ENCODE data around the gene RHCE.
"Not testable (repeated sequence)": the region's sequence is repeated elsewhere in the genome, so short reads cannot be mapped to it uniquely, and the experiment has no call there.

RHCE gene

GRCh38 chr1:25432749-25433388 lies 12.2 kb upstream of the RHCE start:
- DNase-seq = no peak

DNA sequence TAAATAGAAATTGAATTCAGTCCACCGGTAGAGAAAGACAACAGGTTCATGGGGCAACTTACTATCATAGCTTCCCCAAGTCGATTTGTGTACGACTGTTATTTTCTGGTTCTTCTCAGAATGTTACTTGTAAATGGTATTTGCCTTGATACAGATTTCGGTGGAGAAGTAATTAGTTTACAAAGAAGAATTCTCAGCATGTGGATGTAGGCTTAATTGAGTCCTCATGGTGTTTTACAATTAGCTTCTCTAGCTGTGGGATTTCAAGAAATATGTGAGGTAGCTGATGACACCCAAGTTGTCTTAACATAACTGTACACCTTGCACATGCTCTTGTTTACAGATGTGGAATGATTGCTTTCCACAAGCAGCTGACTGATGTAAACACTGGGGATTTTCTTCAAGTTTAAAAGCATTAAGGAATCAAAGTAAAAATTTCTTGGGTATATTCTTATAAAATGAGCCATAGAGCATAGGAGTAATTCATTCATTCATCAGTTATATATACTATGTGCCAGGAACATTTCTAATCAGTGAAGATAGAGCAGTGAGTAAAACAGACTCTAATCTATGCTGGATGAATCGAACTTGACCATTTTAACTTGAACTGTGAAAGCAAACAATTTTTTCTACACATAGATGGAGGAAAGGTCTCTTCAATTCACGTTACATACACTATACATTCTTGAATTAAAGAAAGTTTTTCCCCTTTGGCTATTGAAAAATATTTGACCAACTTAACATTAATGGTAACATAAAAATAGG lies 11.5 kb upstream of the RHCE start:
- no peak for DNase-seq

DNA sequence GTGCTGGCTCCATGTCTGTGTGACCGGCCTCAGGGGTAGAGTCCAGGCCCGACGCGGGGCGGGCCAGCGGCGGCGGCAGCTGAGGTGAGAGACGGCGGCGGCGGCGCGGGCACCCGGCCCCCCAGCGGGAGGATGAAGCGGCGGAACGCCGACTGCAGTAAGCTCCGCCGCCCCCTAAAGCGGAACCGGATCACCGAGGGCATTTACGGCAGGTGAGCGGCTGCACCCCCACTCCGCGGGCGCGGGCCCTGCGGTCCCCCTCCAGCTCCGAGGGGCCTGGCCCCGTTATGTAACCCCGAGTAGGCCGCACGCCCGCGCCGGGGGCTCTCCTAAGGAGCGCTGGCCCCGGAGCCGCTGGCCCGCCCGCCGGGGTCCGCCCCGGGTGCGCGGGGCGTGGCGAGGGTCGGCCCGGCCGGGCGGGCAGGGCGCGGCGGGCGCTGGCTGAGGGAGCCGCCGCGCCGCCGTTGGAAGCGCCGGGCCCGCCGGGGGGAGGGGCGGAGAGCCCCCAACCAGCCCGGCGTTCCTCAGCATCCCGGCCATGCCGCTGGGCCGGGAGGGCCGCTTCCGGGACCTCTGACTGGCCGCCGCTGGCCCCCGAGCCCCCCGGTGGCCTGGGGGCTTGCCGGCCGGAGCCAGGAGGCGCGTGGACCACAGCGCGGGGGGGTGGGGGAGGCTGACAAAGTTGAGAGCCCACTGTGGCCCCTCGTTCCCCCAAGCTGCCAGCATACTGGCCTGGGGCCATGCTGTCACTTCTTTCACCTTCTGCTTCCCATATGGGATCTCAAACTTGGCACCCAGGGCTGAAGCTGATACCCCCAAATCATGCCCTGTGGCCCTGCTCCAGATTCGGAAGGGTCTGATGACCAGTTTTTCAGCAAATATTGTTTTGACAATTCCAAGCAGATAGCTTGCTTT lies 10.6 kb upstream of the RHCE start:
- DNase-seq = peak; percentile 21

DNA sequence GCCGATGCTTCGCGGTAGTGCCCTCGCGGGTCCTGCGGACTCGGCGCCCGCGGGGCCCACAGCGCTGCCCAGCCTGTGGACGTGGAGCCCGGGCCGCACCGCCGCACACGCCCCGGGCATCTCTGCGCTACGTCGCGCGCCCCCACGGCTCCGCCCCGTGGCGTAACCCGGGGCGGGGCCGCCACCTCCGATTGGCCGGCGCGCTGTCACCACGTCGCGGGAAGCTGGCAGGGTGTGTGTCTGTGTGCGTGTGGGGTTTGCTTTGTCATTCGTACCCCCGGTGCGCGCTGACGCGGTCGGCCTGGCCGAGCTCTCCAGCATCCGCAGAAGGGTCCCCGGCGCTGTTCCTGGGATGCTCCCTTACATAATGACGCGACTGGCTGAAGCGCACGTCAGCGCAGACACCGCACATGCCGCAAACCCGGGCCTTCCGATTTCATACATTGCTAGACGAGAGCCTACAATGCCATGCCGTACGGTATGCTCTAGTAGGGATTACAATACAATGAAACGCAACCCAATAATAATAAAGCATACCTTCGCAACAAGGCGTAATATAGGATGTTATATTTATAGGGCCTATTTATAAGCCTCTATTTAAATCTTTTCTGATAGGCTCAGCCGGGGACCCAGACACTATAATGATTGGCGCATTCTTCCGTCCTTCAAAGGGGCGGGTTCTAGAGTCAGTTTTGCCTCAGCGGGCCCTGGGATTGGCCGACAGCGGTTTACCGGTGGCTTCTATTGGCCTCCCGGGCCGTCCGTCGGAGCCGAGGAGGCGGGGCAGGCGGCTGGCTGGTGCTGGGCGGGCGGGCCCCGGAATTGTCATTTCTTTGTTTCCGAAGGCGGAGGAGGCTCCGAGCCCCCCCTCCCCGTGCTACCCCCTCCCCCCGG lies 9.7 kb upstream of the RHCE start, which contains the start of gene MACO1:
MACO1 (plus strand) TSS at position 825 of the 894 bp plus-strand sequence. CDS start 202 bp downstream, outside the sequence.
- peak; percentile 93 for DNase-seq

DNA sequence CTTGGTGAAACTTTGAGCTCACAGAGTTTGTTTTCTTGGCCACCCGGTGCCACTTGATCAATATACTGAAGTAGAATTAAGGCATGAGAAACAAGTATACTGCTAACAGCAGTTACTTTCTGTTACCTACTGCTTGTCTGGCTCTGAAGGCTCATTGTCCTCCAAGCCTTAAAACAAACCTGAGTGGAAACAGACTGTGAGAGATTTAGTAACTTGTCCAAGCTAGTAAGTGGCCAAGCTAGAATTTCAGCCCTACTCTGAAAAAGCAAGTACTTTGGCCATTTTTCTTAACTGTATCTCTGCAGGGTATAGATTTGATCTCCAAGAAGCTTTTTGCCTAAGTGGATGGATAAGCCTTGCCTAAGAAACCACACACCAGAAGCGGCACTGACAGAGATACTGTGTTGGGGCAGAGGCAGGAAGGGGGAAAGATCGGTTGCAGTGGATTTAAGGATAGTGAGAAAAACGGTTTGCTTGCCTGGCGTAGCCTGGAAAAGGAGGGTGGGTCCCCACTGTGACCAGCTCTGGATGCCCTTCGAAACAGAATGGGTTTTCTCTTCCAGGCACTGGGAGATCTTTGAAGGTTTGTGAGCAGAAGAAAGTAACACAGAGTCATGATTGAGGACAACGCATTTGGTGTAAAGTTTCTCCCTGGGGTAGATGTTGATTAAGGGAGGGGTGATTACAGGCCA lies 8.0 kb upstream of the RHCE start:
- DNase-seq = no peak

DNA sequence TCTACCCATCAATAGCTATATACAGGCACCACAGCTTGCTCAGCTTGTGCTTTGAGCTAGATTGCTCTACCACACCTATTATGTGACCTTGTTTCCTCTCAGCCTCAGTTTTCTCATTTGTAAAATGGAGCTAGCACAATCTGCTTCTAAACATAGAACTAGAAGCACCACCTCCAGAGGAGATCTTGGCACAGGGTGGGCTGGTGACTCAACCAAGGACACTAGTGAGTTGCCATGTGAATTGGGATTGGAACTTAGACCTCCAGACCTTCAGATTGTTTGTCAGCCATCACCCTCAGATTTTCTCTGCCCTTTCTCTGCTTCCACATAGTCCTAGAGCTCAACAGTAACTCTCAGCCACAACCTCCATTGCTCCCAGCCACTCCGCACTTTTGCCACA lies 7.1 kb upstream of the RHCE start:
- DNase-seq = no peak

DNA sequence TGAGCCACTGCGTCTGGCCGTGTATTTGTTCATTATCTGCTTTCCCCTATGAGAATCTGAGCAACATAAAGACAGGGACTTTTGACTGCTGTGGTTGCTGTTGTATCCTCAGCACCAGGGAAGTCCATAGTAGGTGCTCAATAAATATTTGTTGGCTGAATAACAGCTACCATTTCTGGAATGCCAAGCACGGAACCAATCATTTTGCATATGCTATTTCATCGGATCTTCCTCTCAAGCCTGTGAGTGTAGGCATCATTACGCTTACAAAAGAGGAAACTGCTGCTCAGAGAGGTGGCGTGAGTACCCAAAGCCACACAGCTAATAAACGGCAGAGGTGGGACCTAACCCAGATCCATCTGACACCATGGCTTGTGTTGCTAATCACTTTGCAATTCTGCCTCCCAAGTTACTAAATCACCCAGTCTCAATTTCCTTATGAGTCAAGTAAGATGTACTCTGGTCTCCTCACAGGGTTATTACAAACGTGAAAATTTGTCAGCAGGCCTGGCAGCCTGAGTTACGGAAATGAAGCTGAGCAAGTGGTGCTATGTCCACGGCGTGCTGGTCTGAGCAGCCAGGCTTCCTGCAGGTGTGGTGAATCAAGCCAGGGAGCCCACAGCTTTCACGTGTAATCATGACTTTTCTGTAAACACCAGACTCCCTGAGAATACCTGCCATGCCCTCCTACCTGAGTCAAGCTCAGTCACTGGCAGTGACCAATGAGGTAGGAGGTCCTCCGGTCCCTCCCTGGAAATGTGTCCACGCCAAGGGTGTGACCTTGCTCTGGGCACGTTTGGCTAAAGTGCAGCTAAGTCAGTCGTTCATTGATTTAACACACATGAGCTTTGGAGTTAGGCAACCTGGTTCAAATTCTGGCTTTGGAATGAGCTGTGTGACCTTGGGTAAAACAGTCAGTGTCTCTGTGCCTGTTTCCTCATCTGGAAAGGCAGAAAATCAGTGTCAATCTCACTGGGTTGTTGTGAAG lies 4.8 kb upstream of the RHCE start:
- DNase-seq = no peak

- DNase-seq = not testable (repeated sequence)
Observed at GRCh38 chr1:25423206-25423605, 2.6 kb upstream of the RHCE start.

DNA sequence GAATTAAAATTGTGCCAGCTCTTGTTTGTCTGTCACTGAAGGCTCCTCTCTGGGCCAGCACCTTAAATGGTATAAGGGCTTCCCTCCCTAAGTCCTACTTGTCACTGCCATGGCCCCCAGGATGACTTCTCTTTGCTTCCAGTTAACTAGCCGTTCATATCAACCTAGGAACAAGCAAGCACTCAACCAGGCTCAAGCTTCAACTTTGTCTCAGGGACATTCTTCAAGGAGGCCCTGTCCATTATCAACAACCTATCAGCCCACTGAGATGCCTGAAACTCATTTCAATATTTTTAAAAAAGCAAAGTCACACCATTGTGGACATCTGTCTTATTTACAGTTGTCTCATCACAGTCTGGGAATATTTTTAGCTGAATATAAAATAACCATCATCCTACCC lies 1.3 kb downstream of the RHCE start:
- DNase-seq = not testable (repeated sequence)

DNA sequence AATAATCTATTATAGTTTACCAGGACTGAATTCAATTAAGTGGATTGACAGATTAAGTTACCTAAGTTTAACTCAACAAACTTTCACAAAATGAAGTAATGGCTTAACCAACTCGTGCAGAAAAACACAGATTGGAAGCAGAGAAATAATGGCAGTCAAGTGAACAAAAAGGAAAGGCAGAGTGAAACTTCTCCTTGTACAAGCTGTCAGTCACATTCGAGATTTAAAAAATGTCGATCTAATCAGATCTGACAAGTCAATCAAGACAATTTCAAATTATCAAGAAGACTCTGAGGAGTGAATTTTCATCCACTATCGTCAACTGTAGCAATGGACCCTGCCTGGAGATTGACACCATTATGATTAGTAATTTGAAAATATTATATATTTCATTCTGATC lies 3.3 kb downstream of the RHCE start:
- not testable (repeated sequence) for DNase-seq

- not testable (repeated sequence) for DNase-seq
Observed at GRCh38 chr1:25414578-25414977, 6.0 kb downstream of the RHCE start.

DNA sequence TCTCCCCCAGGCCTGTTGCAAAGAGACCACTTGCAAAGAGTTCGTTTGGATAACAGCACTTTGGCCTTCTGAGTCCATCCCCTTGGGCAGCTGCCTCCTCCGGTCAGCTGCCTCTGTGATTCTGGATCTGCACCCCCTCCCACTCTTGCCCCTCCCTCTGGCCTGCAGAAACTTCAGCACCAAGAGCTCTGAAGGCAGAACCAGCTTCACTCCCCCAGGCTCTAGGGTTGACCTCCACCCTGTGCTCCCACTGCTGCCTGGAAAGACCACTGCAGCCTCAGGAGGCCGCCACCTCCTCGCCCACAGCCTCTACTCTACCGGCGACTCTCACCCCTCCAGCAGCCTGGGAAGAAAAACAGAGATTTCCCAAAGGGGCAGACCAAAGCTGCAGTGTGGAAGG lies 6.5 kb downstream of the RHCE start:
- not testable (repeated sequence) for DNase-seq

- not testable (repeated sequence) for DNase-seq
Observed at GRCh38 chr1:25412872-25413623, 7.6 kb downstream of the RHCE start.

DNA sequence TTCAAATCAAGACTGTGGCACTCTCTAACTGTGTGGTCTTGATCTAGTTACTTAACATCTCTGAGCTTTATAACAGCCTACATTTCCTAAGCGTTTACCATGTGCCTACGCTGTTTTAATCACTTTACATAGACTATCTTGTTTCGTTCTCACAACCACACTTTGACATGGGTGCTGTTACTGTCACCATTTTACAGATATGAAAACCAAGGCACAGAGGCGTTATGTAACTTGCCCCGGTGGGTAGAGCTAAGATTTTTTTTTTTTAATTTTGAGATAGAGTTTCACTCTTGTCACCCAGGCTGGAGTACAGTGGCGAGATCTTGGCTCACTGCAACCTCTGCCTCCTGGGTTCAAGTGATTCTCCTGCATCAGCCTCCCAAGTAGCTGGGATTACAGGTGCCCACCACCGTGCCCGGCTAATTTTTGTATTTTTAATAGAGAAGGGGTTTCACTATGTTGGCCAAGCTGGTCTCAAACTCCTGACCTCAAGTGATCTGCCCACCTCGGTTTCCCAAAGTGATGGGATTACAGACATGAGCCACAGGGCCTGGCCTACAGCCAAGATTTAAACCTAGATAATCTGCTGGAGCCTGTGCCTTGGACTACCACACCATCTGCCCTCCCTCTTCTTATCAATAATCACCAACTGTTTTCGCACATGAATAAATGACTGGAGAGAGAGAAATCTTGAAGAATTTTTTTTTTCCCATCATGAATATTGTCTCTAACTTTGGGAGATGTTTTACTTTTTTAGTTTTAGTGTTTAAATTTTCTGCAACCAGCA lies 10.8 kb downstream of the RHCE start:
- not testable (repeated sequence) for DNase-seq

GRCh38 chr1:25405731-25406305 lies 14.8 kb downstream of the RHCE start:
- not testable (repeated sequence) for DNase-seq

- not testable (repeated sequence) for DNase-seq
Observed at GRCh38 chr1:25402947-25403803, 17.4 kb downstream of the RHCE start.

GRCh38 chr1:25398079-25398478 lies 22.5 kb downstream of the RHCE start:
- not testable (repeated sequence) for DNase-seq
